GM18867 (cell line): ENCODE results near the gene CFAP410.

ENCODE experiments used
- ATAC-seq: cut with Tn5 transposase; IDR thresholded peaks from one replicate; pipeline ENCODE4 v1.9.1; 2021; ENCODE audit warnings: mild to moderate bottlenecking, moderate library complexity; ENCODE audit not compliant: unreplicated experiment

Gene CFAP410

GRCh38 chr21:44338971-44339910, at the start of gene CFAP410:
Gene CFAP410, minus strand, starts transcription at chr21:44339390. Its CDS starts 196 bp downstream, at chr21:44339194.
- peak; percentile 85 for ATAC-seq

GRCh38 chr21:44384968-44385367, 45.8 kb upstream of the CFAP410 start:
- no peak for ATAC-seq

- ATAC-seq: no peak
Observed at GRCh38 chr21:44383216-44383615, 44.0 kb upstream of the CFAP410 start.

- ATAC-seq: no peak
Observed at GRCh38 chr21:44382536-44382935, 43.3 kb upstream of the CFAP410 start.

GRCh38 chr21:44381874-44382273, 42.7 kb upstream of the CFAP410 start:
- no peak for ATAC-seq

- no peak for ATAC-seq
Observed at GRCh38 chr21:44380876-44381275, 41.7 kb upstream of the CFAP410 start.

- no peak for ATAC-seq
Observed at GRCh38 chr21:44379991-44380865, 41.0 kb upstream of the CFAP410 start.

GRCh38 chr21:44379515-44379848, 40.3 kb upstream of the CFAP410 start:
- ATAC-seq: no peak

GRCh38 chr21:44378646-44379514, 39.7 kb upstream of the CFAP410 start:
- no peak for ATAC-seq

- no peak for ATAC-seq
Observed at GRCh38 chr21:44377922-44378645, 38.9 kb upstream of the CFAP410 start.

- no peak for ATAC-seq
Observed at GRCh38 chr21:44377201-44377921, 38.2 kb upstream of the CFAP410 start.

GRCh38 chr21:44376606-44377005, 37.4 kb upstream of the CFAP410 start:
- no peak for ATAC-seq

GRCh38 chr21:44375761-44376241, 36.6 kb upstream of the CFAP410 start:
- no peak for ATAC-seq

GRCh38 chr21:44375281-44375651, 36.1 kb upstream of the CFAP410 start:
- ATAC-seq: no peak

- no peak for ATAC-seq
Observed at GRCh38 chr21:44374601-44375280, 35.6 kb upstream of the CFAP410 start.

GRCh38 chr21:44372616-44373015, 33.4 kb upstream of the CFAP410 start:
- no peak for ATAC-seq

GRCh38 chr21:44371596-44371995, 32.4 kb upstream of the CFAP410 start:
- ATAC-seq: no peak

- ATAC-seq: no peak
Observed at GRCh38 chr21:44370786-44371410, 31.7 kb upstream of the CFAP410 start.
